Kidney (tissue), 14 donors: Measurements from ENCODE around the gene TTLL5. TPM values are rescaled to one million over a fixed set of nuclear protein-coding genes. Genes with fewer than 3 reads are reported as not detected.

Source experiments
- DNase-seq, 5 donors: peaks; one replicate each; pipeline ENCODE4 v3.0.0-alpha.2; 2013 to 2020
- FAIRE-seq: peaks from 2 replicates; lab custom pipeline; 2012; peaks lifted over from hg19 to GRCh38; lab: Jason Lieb, UNC
- H3K27ac ChIP-seq, 2 donors: one replicate each; pipeline ENCODE4 v1.7.0; 2013; ENCODE audit warnings: low read depth in 2 of 2, low read length in 2 of 2, inconsistent platforms in 1 of 2
- H3K27me3 ChIP-seq: one replicate; pipeline ENCODE4 v1.7.1; 2013; ENCODE audit warnings: low read length, inconsistent platforms; ENCODE audit not compliant: control insufficient read depth, insufficient read depth
- H3K36me3 ChIP-seq, 3 donors: one replicate each; pipeline versions ENCODE4 v1.7.0 to v1.7.1; 2013; ENCODE audit warnings: low read length in 3 of 3, control low read depth in 1 of 3, inconsistent platforms in 1 of 3; ENCODE audit not compliant: insufficient read depth in 3 of 3, control insufficient read depth in 2 of 3
- H3K4me1 ChIP-seq, 3 donors: one replicate each; pipeline versions ENCODE4 v1.7.0 to v1.7.1; 2013; ENCODE audit warnings: low read length in 3 of 3, inconsistent platforms in 1 of 3, low read depth in 1 of 3; ENCODE audit not compliant: control insufficient read depth in 2 of 3, insufficient read depth in 2 of 3
- H3K4me3 ChIP-seq, 3 donors: one replicate each; pipeline versions ENCODE4 v1.7.0 to v1.8.1; 2013; ENCODE audit warnings: low read length in 3 of 3, control low read depth in 1 of 3, inconsistent platforms in 1 of 3
- H3K9ac ChIP-seq, 3 donors: one replicate each; pipeline versions ENCODE4 v1.7.0 to v1.7.1; 2013; ENCODE audit warnings: low read length in 3 of 3, control low read depth in 1 of 3, inconsistent platforms in 1 of 3
- H3K9me3 ChIP-seq, 3 donors: one replicate each; pipeline versions ENCODE4 v1.7.0 to v1.7.1; 2013; ENCODE audit warnings: low read length in 3 of 3, control low read depth in 1 of 3, inconsistent platforms in 1 of 3; ENCODE audit not compliant: control insufficient read depth in 2 of 3, insufficient read depth in 1 of 3
- intact Hi-C: fragments of 100-400 bp; cut with DNase I; formaldehyde crosslinking; loops from one replicate; pipeline ENCODE4 v1.11.1; 2022
- polyA plus RNA-seq: library from polyadenylated mRNA; stranded (reverse); fragments of 350-450 nt; fragmentation: Illumina TruSeq; extraction: RNeasy Lipid Tissue Mini Kit (QIAGEN cat#74804); gene quantifications from one replicate; pipeline ENCODE4 v1.2.3, GENCODE V29; 2014; ENCODE audit warnings: low read depth, low replicate concordance; ENCODE audit not compliant: insufficient read depth
- total RNA-seq: library from RNA; stranded (reverse); fragmentation: NEBNext Ultra II Directional; extraction: Animal tissue kit (Norgen Biotek cat#: 25700); gene quantifications from one replicate; pipeline ENCODE4 v1.2.1, GENCODE V29; 2021
- TF ChIP-seq, protein P1 (sequence below): IDR thresholded peaks from 3 replicates; pipeline ENCODE4 v1.5.1; 2012; ENCODE audit warnings: mild to moderate bottlenecking, moderate library complexity, borderline replicate concordance; ENCODE audit not compliant: insufficient read depth; ENCODE audit errors: extremely low read depth
- donor health status: control.
- donor health status: control.
- donor health status: control.
- donor health status: control.
- donor health status: control.
- donor health status: DM: yes; HTN: yes; CAD: no.
- donor health status: Normal renal cell carcinoma (clear cell type).

The TTLL5 gene
- total and polyA plus RNA-seq, 2 donors from 2014 or later = 16.8 to 37.2 TPM

DNA sequence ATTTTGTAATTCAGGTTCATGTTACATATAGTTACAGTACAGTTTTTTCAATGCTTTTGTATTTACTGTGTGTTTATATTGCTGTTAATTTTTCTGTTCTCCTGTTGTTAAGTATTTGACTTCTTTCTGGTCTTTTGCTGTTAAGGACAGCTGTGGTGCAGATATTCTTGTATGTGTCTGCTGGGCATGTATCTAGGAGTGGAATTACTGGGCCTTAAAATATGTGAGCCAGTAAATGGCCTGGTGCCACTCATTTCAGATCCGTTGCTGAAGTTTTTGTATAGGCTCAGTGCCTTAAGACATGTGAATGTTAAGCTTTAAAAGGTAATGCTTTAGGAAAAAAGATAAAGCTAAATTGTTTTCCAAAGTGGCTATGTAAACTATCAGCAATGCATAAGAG, 87.3 kb downstream of the TTLL5 start:
- Histone ChIP-seq H3K27ac (no peak overlapping the region), H3K4me3 (no peak overlapping the region), H3K36me3 (peaks cover 0 to 5% (median 4%) of the 10 kb centered on the region in 3 donors), H3K27me3 (no peaks in the 10 kb centered on the region), H3K4me1 (no peaks in the 10 kb centered on the region), H3K9me3 (no peaks in the 10 kb centered on the region), H3K9ac (no peak overlapping the region)
- no peak for DNase-seq
- TF ChIP-seq, protein P1, sequence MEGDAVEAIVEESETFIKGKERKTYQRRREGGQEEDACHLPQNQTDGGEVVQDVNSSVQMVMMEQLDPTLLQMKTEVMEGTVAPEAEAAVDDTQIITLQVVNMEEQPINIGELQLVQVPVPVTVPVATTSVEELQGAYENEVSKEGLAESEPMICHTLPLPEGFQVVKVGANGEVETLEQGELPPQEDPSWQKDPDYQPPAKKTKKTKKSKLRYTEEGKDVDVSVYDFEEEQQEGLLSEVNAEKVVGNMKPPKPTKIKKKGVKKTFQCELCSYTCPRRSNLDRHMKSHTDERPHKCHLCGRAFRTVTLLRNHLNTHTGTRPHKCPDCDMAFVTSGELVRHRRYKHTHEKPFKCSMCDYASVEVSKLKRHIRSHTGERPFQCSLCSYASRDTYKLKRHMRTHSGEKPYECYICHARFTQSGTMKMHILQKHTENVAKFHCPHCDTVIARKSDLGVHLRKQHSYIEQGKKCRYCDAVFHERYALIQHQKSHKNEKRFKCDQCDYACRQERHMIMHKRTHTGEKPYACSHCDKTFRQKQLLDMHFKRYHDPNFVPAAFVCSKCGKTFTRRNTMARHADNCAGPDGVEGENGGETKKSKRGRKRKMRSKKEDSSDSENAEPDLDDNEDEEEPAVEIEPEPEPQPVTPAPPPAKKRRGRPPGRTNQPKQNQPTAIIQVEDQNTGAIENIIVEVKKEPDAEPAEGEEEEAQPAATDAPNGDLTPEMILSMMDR = no peak
- FAIRE-seq = no peak
- intact Hi-C loops = no loop called here

DNA sequence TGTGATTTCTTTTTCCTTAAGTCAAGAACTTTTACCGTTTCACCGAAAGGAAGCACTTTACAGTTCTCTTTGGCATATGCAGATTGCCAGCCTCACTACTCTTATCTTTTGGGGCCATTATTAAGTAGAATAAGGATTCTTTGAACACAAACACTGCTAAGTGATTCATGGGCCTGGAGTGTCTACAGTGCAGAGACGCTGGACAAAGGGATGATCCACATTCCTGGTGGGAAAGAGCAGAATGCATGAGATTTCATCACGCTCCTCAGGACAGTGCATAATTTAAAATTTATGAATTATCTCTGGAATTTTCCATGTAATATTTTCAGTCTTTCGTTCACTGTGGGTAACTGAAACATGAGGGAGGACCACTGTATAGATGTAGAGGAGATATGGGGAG, 90.2 kb downstream of the TTLL5 start:
- intact Hi-C loops = no loop called here
- FAIRE-seq = no peak

DNA sequence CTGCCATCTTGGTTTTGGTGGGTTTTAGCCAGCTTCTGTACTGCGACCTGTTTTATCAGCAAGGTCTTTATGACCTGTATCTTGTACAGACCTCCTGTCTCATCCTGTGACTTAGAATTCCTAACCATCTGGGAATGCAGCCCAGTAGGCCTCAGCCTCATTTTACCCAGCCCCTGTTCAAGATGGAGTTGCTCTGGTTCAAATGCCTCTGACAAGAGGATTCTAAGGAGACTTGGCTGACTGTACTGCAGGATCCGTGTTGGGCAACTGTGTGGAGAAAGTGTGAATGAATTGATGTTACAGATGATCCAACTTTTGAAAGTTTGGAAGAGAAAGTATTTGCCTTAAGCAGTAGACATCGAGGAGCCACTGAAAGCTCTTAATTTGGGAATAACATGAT, 91.0 kb downstream of the TTLL5 start:
- no peak for DNase-seq
- TF ChIP-seq, protein P1 = no peak

More for the DNA sequence above, 90.2 kb downstream of the TTLL5 start:
- Histone ChIP-seq H3K4me1 (no peaks in the 10 kb centered on the region), H3K27ac (no peak overlapping the region), H3K9ac (no peak overlapping the region), H3K4me3 (no peak overlapping the region), H3K27me3 (no peaks in the 10 kb centered on the region), H3K36me3 (peaks cover 2% of the 10 kb centered on the region in 3 donors), H3K9me3 (no peaks in the 10 kb centered on the region)
- TF ChIP-seq, protein P1 = no peak
- DNase-seq = no peak

More for the DNA sequence above, 91.0 kb downstream of the TTLL5 start:
- intact Hi-C loops = no loop called here
- no peaks in the 10 kb centered on the region for H3K9me3 ChIP-seq
- H3K9ac ChIP-seq = no peak overlapping the region
- H3K4me3 ChIP-seq = no peak overlapping the region
- H3K27ac ChIP-seq = no peak overlapping the region
- H3K4me1 ChIP-seq = no peaks in the 10 kb centered on the region
- no peaks in the 10 kb centered on the region for H3K27me3 ChIP-seq
- FAIRE-seq = no peak
- H3K36me3 ChIP-seq = peaks cover 0 to 2% (median 2%) of the 10 kb centered on the region in 3 donors
